ENCODE data around the gene FHOD1.

Gene FHOD1

DNA sequence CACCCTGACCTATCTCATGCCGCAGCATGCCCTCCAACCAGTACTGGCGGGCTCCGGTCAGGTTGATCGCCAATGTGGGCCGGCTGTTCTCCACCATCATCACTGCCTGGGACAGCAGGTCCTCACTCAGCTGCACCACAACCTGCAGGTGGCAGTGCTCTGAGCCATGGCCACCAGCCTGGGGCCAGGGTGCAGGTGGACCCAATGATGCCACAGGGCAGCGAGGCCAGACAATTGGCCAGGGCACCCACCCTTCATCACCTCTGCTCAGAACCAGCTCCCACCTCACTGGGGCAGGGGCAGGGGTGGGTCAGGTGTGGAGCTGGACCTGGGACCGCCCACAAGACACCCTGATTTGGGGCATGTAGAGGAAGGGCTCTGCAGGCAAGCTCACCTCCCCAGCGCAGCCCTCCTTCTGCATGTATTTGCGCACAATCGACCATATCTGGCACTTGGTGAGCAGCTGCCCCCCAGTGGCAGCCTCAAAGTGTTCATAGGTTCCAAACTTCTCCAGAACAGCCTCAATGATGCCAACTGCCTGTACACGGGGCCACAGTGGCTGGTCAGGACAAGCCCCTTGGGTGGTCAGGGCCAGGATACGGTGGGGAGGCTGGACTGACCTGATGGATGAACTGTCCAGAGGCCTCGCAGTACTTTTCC lies 67.7 kb downstream of the FHOD1 start:
- in situ Hi-C loops (cut with MboI; ENCODE audit: low sequenced_read_pairs), result no loop called here
